NCI-H82 treated with DMSO at 0.1 percent for 48 hours (cell line): Measurements from ENCODE around the gene MRM2.

Experiments used
- DNase-seq: peaks from one replicate; lab custom pipeline; 2025; ENCODE audit not compliant: unreplicated experiment; lab: John Stamatoyannopoulos, UW

Gene MRM2

DNA sequence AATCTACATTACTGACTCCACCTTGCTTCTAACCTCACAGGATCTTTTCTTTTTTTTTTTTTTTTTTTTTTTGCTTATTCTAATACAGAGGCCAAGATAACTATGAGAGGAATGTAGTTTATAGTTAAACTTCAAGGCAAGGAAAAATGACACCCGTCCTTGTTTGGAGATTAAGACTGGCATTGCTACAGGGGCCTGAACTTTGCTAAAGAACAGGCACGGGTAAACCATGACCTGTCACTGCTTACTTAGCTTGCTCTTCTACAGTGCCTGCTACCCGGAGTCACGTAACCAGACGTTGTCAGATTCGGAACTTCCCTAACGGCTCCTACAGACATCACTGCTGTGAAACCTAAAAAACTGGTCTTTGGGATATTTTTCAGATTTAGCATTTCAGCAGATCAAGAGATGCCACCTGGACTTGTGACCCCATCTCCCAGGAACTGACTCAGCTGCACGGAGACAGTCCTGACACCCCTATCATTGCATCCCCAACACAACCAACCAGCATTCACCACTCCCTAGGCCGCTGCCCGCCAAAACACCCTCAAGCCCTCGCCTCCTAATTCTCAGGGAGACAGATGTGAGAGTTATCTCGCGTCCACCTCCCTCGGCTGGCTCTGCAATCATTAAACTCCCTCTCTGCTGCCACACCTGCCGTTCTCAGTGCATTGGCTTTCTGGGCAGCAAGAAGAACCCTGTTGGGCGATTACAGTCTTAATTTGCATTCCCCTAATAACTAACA lies 36.8 kb downstream of the MRM2 start:
- DNase-seq: no peak

DNA sequence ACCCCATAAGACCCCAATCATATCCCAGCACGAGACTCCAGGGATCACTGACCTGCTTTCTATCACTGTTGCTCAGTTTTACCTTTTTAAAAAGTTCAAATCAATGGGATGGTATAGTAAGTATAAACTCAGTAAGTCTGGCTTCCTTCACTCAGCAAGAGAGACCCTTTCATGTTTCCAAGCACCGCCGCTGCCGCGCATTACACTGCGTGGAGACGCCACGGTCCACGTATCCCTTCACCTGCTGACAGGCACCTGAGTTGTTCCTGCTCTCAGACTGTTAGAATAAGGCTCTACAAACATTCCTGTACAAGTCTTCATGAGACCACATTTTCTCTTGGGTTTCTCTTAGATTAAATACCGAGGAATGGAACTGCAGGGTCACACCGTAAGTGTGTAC lies 37.6 kb downstream of the MRM2 start:
- DNase-seq: no peak

GRCh38 chr7:2203766-2204300 lies 38.2 kb downstream of the MRM2 start:
- no peak for DNase-seq

- no peak for DNase-seq
These were observed 38.9 kb downstream of the MRM2 start for GRCh38 chr7:2202901-2203765.

DNA sequence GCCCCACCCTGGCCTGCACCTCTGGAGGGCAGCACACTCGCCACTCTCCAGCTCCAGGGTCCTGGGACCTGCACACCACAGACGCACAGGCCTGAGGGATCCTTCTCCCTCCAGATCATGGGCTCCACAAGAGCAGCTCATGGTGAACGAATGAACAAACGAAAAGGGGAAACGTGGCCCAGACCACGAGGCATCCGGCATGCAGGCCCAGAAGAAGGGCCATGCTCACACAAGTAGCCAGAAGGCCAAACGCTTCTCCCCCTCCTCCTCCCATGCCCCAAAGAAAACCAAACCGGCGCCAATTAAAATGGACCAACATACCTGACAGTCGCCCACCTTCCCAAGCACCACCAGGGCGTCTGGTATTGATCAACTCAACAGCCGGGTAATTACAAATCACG lies 39.6 kb downstream of the MRM2 start:
- DNase-seq: no peak

DNA sequence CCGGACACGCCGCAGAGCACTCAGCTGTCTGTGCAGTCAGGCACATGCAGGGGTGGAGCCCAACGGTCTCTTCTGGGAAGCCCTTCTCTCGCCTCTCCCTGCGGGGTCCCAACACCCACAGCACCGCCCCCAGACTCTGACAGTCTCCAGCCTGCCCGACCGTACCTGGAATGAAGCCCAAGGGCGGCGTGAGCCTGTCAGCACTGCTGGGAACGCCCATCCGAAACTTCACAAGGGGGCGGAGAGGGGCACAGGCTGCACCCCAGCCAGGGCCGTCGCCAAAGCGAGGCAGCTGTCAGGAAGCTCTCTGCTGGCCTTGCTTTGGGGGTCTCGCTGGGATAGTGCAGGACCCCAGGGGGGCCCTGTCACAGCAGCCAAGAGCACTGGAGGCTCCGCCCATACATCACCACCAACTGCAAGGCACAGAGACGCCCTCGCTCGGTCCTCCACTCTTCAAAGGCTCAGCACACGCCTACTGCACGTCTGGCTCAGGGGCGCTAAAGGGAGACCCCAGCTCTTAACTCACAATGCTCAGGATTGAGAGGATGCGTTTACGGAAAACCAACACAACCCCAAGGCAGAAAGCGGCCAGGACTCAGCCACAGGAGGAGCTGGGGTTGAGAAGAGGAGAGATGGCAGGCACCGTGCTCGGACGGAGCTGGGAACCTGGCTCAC lies 40.2 kb downstream of the MRM2 start:
- no peak for DNase-seq

- no peak for DNase-seq
These were observed 40.9 kb downstream of the MRM2 start for GRCh38 chr7:2201128-2201527.

GRCh38 chr7:2200584-2200980 lies 41.4 kb downstream of the MRM2 start:
- DNase-seq: no peak

- no peak for DNase-seq
These were observed 41.9 kb downstream of the MRM2 start for GRCh38 chr7:2199956-2200583.

DNA sequence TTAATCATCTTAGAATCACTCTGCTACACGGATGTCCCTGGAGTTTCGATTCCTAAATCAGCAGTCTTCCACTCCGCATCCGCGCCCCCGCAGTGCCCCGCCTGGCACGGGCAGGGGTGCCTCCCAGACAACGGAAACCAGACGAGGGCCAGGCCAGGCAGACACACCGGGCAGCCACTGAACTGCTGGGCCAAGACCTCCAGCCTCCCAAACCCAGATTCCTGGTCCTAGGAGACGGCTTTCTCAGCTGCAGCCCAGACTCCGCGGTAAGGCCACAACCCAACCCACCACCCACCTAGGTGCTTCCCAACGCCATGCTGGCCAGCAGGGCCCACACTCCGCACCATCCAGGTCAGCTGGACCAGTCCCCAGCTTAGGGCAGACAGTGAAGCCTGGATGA lies 42.5 kb downstream of the MRM2 start:
- DNase-seq: no peak

DNA sequence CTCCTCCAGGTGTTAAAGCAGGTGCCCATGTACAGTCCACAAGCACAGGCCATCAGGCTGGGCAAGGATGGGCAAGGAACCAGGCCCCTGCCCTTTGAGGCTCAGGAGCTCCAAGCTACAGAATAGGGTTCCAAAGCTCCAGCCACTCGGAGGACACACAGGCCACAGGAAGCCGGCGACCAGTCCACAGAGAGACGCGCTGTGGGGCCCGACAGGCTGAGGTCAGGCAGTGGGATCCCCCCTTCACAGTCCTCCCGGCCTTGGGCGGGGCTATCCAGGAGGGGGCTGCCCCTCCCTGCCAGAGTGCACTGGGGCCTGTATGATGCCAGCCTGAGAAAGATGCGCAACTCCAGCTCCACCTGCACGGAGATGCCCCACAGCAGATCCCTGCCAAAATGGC lies 43.2 kb downstream of the MRM2 start:
- DNase-seq: no peak

DNA sequence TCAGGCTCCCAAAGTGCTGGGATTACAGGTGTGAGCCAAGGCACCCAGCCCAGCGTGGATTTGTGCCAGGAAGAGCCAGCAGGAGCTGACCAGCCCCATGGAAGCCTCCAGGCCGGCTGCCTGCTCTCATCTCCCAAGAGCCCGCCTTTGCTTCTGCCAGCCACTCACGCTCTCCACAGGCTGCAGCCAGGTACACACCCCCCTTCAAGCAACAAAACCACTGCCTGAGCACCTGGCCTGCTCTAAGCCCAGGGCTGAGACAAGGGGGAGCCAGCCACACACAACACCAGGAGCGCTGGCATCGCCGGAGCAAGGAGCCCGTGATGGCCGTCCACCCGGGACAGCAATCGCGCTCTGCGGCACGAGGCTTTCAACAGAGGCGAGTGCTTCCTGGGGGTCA lies 43.8 kb downstream of the MRM2 start:
- no peak for DNase-seq

DNA sequence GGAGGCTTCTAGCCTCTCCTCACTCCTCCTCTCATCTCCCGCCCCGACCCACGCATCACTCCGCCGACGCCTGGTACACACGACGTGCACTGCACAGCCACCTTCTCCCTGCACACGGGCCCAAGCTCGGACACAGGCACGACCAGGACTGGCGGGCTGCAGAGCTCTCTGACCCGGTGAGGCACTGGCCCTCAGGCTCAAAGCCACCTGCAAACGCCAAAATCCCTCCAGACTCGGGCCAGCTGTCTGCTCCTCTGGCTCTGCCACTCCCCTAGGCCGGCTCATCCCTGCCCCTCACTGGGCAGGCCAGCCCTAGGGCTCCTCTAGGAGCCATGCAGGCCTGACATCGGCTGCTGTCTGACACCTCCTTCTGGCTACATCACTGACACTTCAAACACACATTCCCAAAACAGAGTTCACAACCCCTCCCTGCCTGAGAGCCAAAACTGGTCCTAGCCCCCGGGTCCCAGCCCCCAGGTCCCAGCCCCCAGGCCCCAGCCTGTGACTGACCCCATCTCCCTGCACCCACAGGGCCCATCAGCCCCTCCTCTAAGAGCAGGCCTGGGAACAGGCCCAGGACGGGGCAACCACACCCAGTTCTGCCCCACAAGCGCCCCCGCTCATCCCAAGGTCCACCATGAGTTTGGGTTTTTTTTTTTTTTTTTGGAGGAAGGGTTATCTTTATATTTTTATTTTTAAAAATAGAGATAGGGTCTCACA lies 44.4 kb downstream of the MRM2 start:
- DNase-seq: no peak

GRCh38 chr7:2196381-2197378 lies 45.3 kb downstream of the MRM2 start:
- no peak for DNase-seq

GRCh38 chr7:2195400-2196246 lies 46.4 kb downstream of the MRM2 start:
- no peak for DNase-seq

GRCh38 chr7:2193575-2194305 lies 48.3 kb downstream of the MRM2 start:
- DNase-seq: no peak

DNA sequence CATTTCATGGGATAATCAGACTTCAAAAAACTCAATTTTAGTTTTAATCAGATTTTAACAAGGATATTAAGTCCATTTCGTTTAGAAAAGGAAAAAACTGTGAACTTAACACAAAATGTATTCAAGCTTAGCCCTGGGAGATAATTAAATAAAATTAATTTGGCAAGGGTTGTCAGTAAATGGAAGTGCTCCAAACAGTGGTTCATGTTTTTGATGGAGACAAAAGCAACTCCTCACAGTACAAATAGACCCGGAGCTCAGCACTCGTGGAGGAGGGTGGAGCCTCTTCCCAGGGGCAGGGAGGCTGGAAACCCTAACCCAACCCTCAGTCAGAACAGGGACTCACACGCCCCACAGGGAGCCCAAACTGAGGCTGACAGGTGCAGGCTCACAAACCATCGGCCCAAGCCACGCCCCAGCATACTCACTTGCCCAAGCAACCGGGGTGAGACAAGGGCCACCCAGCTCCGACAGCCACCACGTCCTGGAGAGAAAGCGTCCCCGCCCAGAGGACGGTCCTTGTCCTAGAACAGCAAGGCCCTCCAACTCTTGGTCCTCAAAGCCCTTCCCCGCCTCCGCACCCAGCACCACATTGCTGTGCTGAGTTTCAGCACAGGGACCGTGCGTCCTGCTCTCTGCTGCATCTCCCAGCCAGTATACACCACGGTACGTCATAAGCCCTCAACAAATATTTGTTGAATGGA lies 49.0 kb downstream of the MRM2 start:
- DNase-seq: no peak
